Adrenal gland (tissue), 12 donors: ENCODE measurements around the gene RIPOR2. TPM values are rescaled to one million over a fixed set of nuclear protein-coding genes. Genes with fewer than 3 reads are reported as not detected.

Experiments
- DNase-seq, 7 donors: peaks; one replicate each; pipeline ENCODE4 v3.0.0-alpha.2; 2019 to 2020
- H3K27ac ChIP-seq, 5 donors: fragments of 200-600 bp; sonication (generic) in 4 of 5; 1 replicate in 3 of 5; 2 replicates in 2 of 5; pipeline versions ENCODE4 v1.5.1 to v1.8.0; 2016 to 2020; ENCODE audit warnings: mild to moderate bottlenecking in 1 of 5
- H3K27me3 ChIP-seq: fragments of 200-600 bp; 2 replicates; pipeline ENCODE4 v1.8.0; 2021
- H3K36me3 ChIP-seq, 2 donors: fragments of 200-600 bp; replicated peaks in 1 of 2; 1 replicate in 1 of 2; 2 replicates in 1 of 2; pipeline versions ENCODE4 v1.5.1 to v1.8.0; 2018 to 2022
- H3K4me1 ChIP-seq, 2 donors: fragments of 200-600 bp; replicated peaks in 1 of 2; 1 replicate in 1 of 2; 2 replicates in 1 of 2; pipeline versions ENCODE4 v1.5.1 to v1.8.0; 2018 to 2021
- H3K4me3 ChIP-seq, 4 donors: fragments of 200-600 bp; sonication (generic) in 3 of 4; one replicate each; pipeline ENCODE4 v1.5.1; 2016 to 2018
- H3K9me3 ChIP-seq, 3 donors: fragments of 200-600 bp; sonication (generic) in 1 of 3; replicated peaks in 1 of 3; 1 replicate in 2 of 3; 2 replicates in 1 of 3; pipeline versions ENCODE4 v1.5.1 to v1.8.0; 2016 to 2021
- CTCF ChIP-seq, 6 experiments: fragments of 450-650 bp in 4 of 6; fragments of 200-600 bp in 2 of 6; sonication (generic) in 1 of 6; IDR thresholded peaks; 1 replicate in 5 of 6; 2 replicates in 1 of 6; pipeline versions ENCODE4 v1.5.1 to v1.8.0; 2016 to 2021; ENCODE audit warnings: antibody characterized with exemption in 6 of 6, mild to moderate bottlenecking in 2 of 6, moderate library complexity in 1 of 6
- POLR2A ChIP-seq, 2 donors: fragments of 450-650 bp; IDR thresholded peaks; one replicate each; pipeline ENCODE4 v1.6.1; 2017; ENCODE audit warnings: antibody characterized with exemption in 2 of 2, mild to moderate bottlenecking in 2 of 2, moderate library complexity in 1 of 2
- WGBS, 4 donors: extraction: QIAGEN DNeasy Blood & Tissue Kit in 2 of 4; methylation state at CpG; one replicate each; pipeline versions ENCODE4 v1.1.5 to v1.1.7; 2013 to 2017; 5-methylcytosine and 5-hydroxymethylcytosine counted together
- intact Hi-C, 2 donors: fragments of 100-400 bp; cut with DNase I; formaldehyde crosslinking; loops; one replicate each; pipeline versions ENCODE4 v1.14.1 to v1.15.0; 2022 to 2023
- polyA plus RNA-seq, 3 donors: library from polyadenylated mRNA; stranded (reverse); fragments of 200-250 nt in 2 of 3; fragments of 350-450 nt in 1 of 3; fragmentation: Illumina TruSeq in 1 of 3; extraction: RNeasy Lipid Tissue Mini Kit (QIAGEN cat#74804) in 1 of 3; gene quantifications; one replicate each; pipeline ENCODE4 v1.2.3, GENCODE V29; 2013 to 2014
- total RNA-seq, 9 donors: library from RNA; depleted of rRNA in 4 of 9; stranded (reverse); fragments of >200 nt in 4 of 9; fragments of 120-200 nt in 1 of 9; fragmentation: NEBNext Ultra II Directional in 1 of 9; extraction: Animal tissue kit (Norgen Biotek cat#: 25700) in 1 of 9; gene quantifications; one replicate each; pipeline versions ENCODE4 v1.1.0 to v1.2.4, GENCODE V29; 2013 to 2023
- donor health status: healthy with polysubstance abuse.
- donor health status: Bipolar disorder and iron deficiency.
- donor health status: DM: yes; HTN: yes; CAD: no.
- donor health status: DM: no; HTN: no; CAD: no.
- donor health status: DM: no; HTN: no; CAD: no.
- donor health status: DM: yes; HTN: yes; CAD: no.

The RIPOR2 gene
- total and polyA plus RNA-seq, 12 donors, result 1.7 to 16.2 (median 3.9) TPM

GRCh38 chr6:24875534-24875901, 60.2 kb downstream of the RIPOR2 start:
- Histone ChIP-seq H3K27me3 (no peaks in the 10 kb centered on the region), H3K36me3 (no peaks in the 10 kb centered on the region), H3K4me1 (no peaks in the 10 kb centered on the region), H3K4me3 (no peak overlapping the region), H3K9me3 (no peaks in the 10 kb centered on the region), H3K27ac (no peak overlapping the region)
- 74 to 85% (median 81%) methylated on average over 8 to 9 of the region's 9 CpGs for WGBS, 4 donors
- no peak for DNase-seq
- TF ChIP-seq POLR2A (IDR thresholded peaks at IDR 0.05) (no peak), CTCF (IDR thresholded peaks at IDR 0.05) (no peak)
- intact Hi-C loops, result no loop called here

GRCh38 chr6:24874776-24875533, 60.8 kb downstream of the RIPOR2 start:
- Histone ChIP-seq H3K36me3 (no peaks in the 10 kb centered on the region), H3K27ac (no peak overlapping the region), H3K27me3 (no peaks in the 10 kb centered on the region), H3K4me3 (no peak overlapping the region), H3K9me3 (no peaks in the 10 kb centered on the region), H3K4me1 (no peaks in the 10 kb centered on the region)
- intact Hi-C loops, result no loop called here
- DNase-seq, result no peak
- TF ChIP-seq POLR2A (IDR thresholded peaks at IDR 0.05) (no peak), CTCF (IDR thresholded peaks at IDR 0.05) (no peak)
- 79 to 86% (median 82%) methylated on average over 7 of the region's 7 CpGs for WGBS, 4 donors

- H3K4me1 ChIP-seq, result no peaks in the 10 kb centered on the region
- no peaks in the 10 kb centered on the region for H3K27me3 ChIP-seq
- DNase-seq, result no peak
- no peak overlapping the region for H3K4me3 ChIP-seq
- intact Hi-C loops, result no loop called here
- H3K9me3 ChIP-seq, result no peaks in the 10 kb centered on the region
- H3K27ac ChIP-seq, result no peak overlapping the region
- TF ChIP-seq CTCF (IDR thresholded peaks at IDR 0.05) (no peak), POLR2A (IDR thresholded peaks at IDR 0.05) (no peak)
- 90 to 94% (median 92%) methylated on average over 1 of the region's 1 CpG for whole genome bisulfite sequencing, 4 donors
- H3K36me3 ChIP-seq, result no peaks in the 10 kb centered on the region
Measured at GRCh38 chr6:24874128-24874527, 61.6 kb downstream of the RIPOR2 start.

GRCh38 chr6:24872779-24873178, 63.0 kb downstream of the RIPOR2 start:
- WGBS, 4 donors, result 81 to 87% (median 85%) methylated on average over 4 of the region's 4 CpGs
- TF ChIP-seq CTCF (IDR thresholded peaks at IDR 0.05), result no peak
- TF ChIP-seq POLR2A (IDR thresholded peaks at IDR 0.05), result no peak
- intact Hi-C loops, result no loop called here
- no peaks in the 10 kb centered on the region for H3K4me1 ChIP-seq
- H3K27ac ChIP-seq, result no peak overlapping the region
- no peak overlapping the region for H3K4me3 ChIP-seq
- DNase-seq, result no peak
- H3K27me3 ChIP-seq, result no peaks in the 10 kb centered on the region
- no peaks in the 10 kb centered on the region for H3K9me3 ChIP-seq
- no peaks in the 10 kb centered on the region for H3K36me3 ChIP-seq
